GM23338 (cell line): ENCODE data around the gene KRT8. TPM values are rescaled to one million over a fixed set of nuclear protein-coding genes. Genes with fewer than 3 reads are reported as not detected.

Experiments
- ATAC-seq: fragments of 200-7000 bp; cut with Tn5 transposase; 3 replicates; pipeline ENCODE4 v1.9.1; 2020
- DNase-seq: peaks from one replicate; pipeline ENCODE4 v3.0.0-alpha.2; 2015; ENCODE audit warnings: low spot score
- H2AFZ ChIP-seq: fragments of 200-600 bp; sonication (generic); 2 replicates; pipeline ENCODE4 v1.8.0; 2016; ENCODE audit warnings: antibody characterized with exemption, mild to moderate bottlenecking, moderate library complexity
- H3F3A ChIP-seq: fragments of 200-600 bp; sonication (generic); replicated peaks from 2 replicates; pipeline ENCODE4 v1.8.0; 2017; ENCODE audit warnings: antibody characterized with exemption, mixed run types, low read depth
- H3K27ac ChIP-seq: fragments of 200-600 bp; sonication (generic); 2 replicates; pipeline ENCODE4 v1.6.1; 2016; ENCODE audit warnings: low read depth
- H3K27me3 ChIP-seq: fragments of 200-600 bp; sonication (generic); 2 replicates; pipeline ENCODE4 v1.8.0; 2016; ENCODE audit warnings: mild to moderate bottlenecking, mixed run types, moderate library complexity; ENCODE audit not compliant: insufficient read depth
- H3K36me3 ChIP-seq: fragments of 200-600 bp; sonication (generic); 2 replicates; pipeline ENCODE4 v1.8.0; 2016; ENCODE audit warnings: mild to moderate bottlenecking; ENCODE audit not compliant: insufficient read depth
- H3K4me1 ChIP-seq: fragments of 200-600 bp; sonication (generic); 2 replicates; pipeline ENCODE4 v1.8.0; 2016; ENCODE audit warnings: mild to moderate bottlenecking, moderate library complexity; ENCODE audit not compliant: insufficient read depth
- H3K4me2 ChIP-seq: fragments of 200-600 bp; sonication (generic); 2 replicates; pipeline ENCODE4 v1.7.1; 2017; ENCODE audit warnings: mixed run types
- H3K4me3 ChIP-seq: fragments of 200-600 bp; sonication (generic); 2 replicates; pipeline ENCODE4 v1.6.1; 2016; ENCODE audit warnings: mixed run types
- H3K79me2 ChIP-seq: fragments of 200-600 bp; sonication (generic); replicated peaks from 2 replicates; pipeline ENCODE4 v1.8.0; 2017; ENCODE audit warnings: mild to moderate bottlenecking; ENCODE audit not compliant: insufficient read depth
- H3K9me2 ChIP-seq: fragments of 200-600 bp; sonication (generic); 2 replicates; pipeline ENCODE4 v1.8.0; 2017; ENCODE audit not compliant: insufficient read depth
- H4K20me1 ChIP-seq: fragments of 200-600 bp; sonication (generic); replicated peaks from 2 replicates; pipeline ENCODE4 v1.8.0; 2017; ENCODE audit warnings: mild to moderate bottlenecking; ENCODE audit not compliant: insufficient read depth
- H3K27ac Mint-ChIP-seq: 2 replicates; pipeline ENCODE4 v1.8.0; 2020; ENCODE audit warnings: inconsistent platforms, mild to moderate bottlenecking, moderate library complexity, mixed read lengths
- H3K27me3 Mint-ChIP-seq: 3 replicates; pipeline ENCODE4 v1.8.0; 2022; ENCODE audit warnings: low read depth, mild to moderate bottlenecking, moderate library complexity, mixed read lengths, inconsistent platforms; ENCODE audit not compliant: insufficient read depth, poor library complexity
- H3K36me3 Mint-ChIP-seq: 3 replicates; pipeline ENCODE4 v1.8.0; 2021; ENCODE audit warnings: low read depth, mild to moderate bottlenecking, inconsistent platforms, moderate library complexity, mixed read lengths
- H3K4me1 Mint-ChIP-seq: 3 replicates; pipeline ENCODE4 v1.8.0; 2020; ENCODE audit warnings: mild to moderate bottlenecking, inconsistent platforms, mixed read lengths
- H3K4me3 Mint-ChIP-seq: 3 replicates; pipeline ENCODE4 v1.8.0; 2021; ENCODE audit warnings: moderate library complexity, mild to moderate bottlenecking, inconsistent platforms, mixed read lengths
- H3K9me3 Mint-ChIP-seq: 3 replicates; pipeline ENCODE4 v1.8.0; 2020; ENCODE audit warnings: moderate library complexity, mild to moderate bottlenecking, inconsistent platforms, mixed read lengths
- EZH2phosphoT487 ChIP-seq: fragments of 200-600 bp; sonication (generic); IDR thresholded peaks from one replicate; pipeline ENCODE4 v1.8.1; 2018; ENCODE audit warnings: antibody characterized with exemption; ENCODE audit not compliant: unreplicated experiment
- POLR2AphosphoS5 ChIP-seq: IDR thresholded peaks from 2 replicates; pipeline ENCODE4 v1.6.1; 2016; ENCODE audit warnings: antibody characterized with exemption, low read depth
- ZNF114 ChIP-seq: fragments of 250-450 bp; sonication (Bioruptor Pico); IDR thresholded peaks from 2 replicates; pipeline ENCODE4 v1.5.0; 2020; ENCODE audit warnings: mild to moderate bottlenecking, moderate library complexity
- polyA plus RNA-seq: library from polyadenylated mRNA; unstranded; fragments of >200 nt; fragmentation: Nextera tagmentation; extraction: Ambion mirVana; gene quantifications from 2 replicates; pipeline ENCODE4 v1.2.1, GENCODE V29; 2016
- total RNA-seq: library from RNA; depleted of rRNA; stranded (reverse); fragments of >200 nt; shearing (Covaris generic); gene quantifications from 2 replicates; pipeline ENCODE4 v1.2.3, GENCODE V29; 2014
- TF ChIP-seq, protein P1 (sequence below): IDR thresholded peaks from 2 replicates; pipeline ENCODE4 v1.6.1; 2016; ENCODE audit warnings: antibody characterized with exemption
- TF ChIP-seq, protein P2 (sequence below), 2 experiments: fragments of 200-600 bp in 1 of 2; sonication (generic) in 1 of 2; conservative IDR thresholded peaks; 2 replicates each; pipeline versions ENCODE4 v1.5.1 to v1.6.1; 2016 to 2017; ENCODE audit warnings: antibody characterized with exemption in 2 of 2, low read depth in 2 of 2, mild to moderate bottlenecking in 2 of 2, moderate library complexity in 1 of 2
- TF ChIP-seq, protein P3 (sequence below): IDR thresholded peaks from one replicate; pipeline ENCODE4 v1.6.1; 2018; ENCODE audit warnings: antibody characterized with exemption; ENCODE audit not compliant: unreplicated experiment

KRT8 gene
- total and polyA plus RNA-seq, 2 experiments from 2014 or later = 250 to 322 TPM

DNA sequence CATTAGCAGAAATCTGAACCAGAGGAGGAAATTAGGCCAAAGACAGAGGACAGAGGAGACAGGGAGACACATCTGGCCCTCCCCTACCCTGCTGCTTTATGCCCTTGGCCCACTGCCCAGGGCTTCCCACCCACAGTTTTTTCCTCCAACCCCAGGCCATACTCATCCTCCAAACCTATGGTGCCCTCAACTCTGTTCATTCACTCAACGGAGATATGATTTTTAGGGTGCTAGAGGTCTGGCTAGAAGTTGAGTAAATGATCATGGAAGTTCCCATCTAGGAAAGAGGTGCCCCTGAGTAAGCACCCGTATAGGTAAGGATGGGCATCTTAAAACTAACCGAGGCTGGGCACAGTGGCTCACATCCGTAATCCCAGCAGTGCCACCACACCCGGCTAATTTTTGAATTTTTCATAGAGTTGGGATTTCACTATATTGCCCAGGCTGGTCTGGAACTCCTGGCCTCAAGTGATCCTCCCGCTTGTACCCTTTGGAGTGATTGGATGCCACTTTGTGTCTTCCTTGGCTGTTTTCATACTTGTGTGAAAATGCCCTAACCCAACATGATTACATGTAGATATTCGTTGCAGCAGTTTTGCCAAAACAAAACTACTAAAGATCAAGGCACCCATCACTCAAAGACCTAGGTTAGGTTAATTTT is 48.4 kb upstream of the KRT8 start:
- Histone ChIP-seq H3K36me3 (peaks cover 31% of the 10 kb centered on the region), H3K9me2 (no peaks in the 10 kb centered on the region), H3F3A (peaks cover 43% of the 10 kb centered on the region), H3K27ac (peak overlapping the region; percentile 48; the same call in 1 of the 2 replicates), H3K4me2 (no peak overlapping the region), H3K79me2 (peaks cover 25% of the 10 kb centered on the region), H2AFZ (no peak overlapping the region), H3K4me1 (peaks cover 21% of the 10 kb centered on the region), H3K4me3 (no peak overlapping the region), H4K20me1 (peaks cover 36% of the 10 kb centered on the region), H3K27me3 (no peaks in the 10 kb centered on the region)
- peaks cover 29% of the 10 kb centered on the region for H3K27me3 Mint-ChIP-seq
- H3K4me1 Mint-ChIP-seq = peaks cover 33% of the 10 kb centered on the region
- peaks cover 4% of the 10 kb centered on the region; the same call in 1 of the 3 replicates for H3K9me3 Mint-ChIP-seq
- TF ChIP-seq EZH2phosphoT487 (no peak), POLR2AphosphoS5 (peak; percentile 53; the same call in 1 of the 2 replicates), ZNF114 (CRISPR knock-in tag) (no peak)
- TF ChIP-seq, protein P1, sequence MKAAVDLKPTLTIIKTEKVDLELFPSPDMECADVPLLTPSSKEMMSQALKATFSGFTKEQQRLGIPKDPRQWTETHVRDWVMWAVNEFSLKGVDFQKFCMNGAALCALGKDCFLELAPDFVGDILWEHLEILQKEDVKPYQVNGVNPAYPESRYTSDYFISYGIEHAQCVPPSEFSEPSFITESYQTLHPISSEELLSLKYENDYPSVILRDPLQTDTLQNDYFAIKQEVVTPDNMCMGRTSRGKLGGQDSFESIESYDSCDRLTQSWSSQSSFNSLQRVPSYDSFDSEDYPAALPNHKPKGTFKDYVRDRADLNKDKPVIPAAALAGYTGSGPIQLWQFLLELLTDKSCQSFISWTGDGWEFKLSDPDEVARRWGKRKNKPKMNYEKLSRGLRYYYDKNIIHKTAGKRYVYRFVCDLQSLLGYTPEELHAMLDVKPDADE = no peak
- DNase-seq (no peak), ATAC-seq (no peak)
- peaks cover 43% of the 10 kb centered on the region for H3K36me3 Mint-ChIP-seq
- H3K4me3 Mint-ChIP-seq = no peak overlapping the region; the same call in 2 of the 3 replicates
- no peak overlapping the region for H3K27ac Mint-ChIP-seq

DNA sequence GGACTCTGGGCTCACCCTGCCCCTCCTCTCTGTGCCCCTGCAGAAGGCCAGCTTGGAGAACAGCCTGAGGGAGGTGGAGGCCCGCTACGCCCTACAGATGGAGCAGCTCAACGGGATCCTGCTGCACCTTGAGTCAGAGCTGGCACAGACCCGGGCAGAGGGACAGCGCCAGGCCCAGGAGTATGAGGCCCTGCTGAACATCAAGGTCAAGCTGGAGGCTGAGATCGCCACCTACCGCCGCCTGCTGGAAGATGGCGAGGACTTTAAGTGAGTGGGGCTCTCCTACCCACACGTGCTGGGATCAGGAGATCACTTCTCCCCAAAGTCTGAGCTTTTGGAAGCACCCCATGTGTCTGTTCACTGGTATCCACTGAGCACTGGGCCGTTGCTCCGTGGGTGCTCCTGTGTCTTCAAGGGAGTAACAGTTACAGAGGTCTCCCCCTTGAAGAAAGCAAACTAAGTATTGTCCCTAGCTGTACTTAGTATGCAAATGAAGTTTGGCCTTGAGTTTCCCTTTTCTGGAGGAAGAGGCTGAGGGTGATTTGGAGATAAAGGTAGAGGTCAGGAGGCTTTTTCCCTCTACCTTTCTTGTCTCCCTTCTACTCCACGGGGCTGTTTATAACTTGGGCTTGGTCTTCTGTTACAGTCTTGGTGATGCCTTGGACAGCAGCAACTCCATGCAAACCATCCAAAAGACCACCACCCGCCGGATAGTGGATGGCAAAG is 47.4 kb upstream of the KRT8 start:
- peaks cover 28% of the 10 kb centered on the region for H3K4me1 ChIP-seq
- H3K4me1 Mint-ChIP-seq = peaks cover 39% of the 10 kb centered on the region
- TF ChIP-seq, protein P2, sequence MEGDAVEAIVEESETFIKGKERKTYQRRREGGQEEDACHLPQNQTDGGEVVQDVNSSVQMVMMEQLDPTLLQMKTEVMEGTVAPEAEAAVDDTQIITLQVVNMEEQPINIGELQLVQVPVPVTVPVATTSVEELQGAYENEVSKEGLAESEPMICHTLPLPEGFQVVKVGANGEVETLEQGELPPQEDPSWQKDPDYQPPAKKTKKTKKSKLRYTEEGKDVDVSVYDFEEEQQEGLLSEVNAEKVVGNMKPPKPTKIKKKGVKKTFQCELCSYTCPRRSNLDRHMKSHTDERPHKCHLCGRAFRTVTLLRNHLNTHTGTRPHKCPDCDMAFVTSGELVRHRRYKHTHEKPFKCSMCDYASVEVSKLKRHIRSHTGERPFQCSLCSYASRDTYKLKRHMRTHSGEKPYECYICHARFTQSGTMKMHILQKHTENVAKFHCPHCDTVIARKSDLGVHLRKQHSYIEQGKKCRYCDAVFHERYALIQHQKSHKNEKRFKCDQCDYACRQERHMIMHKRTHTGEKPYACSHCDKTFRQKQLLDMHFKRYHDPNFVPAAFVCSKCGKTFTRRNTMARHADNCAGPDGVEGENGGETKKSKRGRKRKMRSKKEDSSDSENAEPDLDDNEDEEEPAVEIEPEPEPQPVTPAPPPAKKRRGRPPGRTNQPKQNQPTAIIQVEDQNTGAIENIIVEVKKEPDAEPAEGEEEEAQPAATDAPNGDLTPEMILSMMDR (conservative IDR thresholded peaks at IDR 0.05; ENCODE audit: low read depth in 2 of 2) = peak; percentile 46 to 48
- TF ChIP-seq, protein P3, sequence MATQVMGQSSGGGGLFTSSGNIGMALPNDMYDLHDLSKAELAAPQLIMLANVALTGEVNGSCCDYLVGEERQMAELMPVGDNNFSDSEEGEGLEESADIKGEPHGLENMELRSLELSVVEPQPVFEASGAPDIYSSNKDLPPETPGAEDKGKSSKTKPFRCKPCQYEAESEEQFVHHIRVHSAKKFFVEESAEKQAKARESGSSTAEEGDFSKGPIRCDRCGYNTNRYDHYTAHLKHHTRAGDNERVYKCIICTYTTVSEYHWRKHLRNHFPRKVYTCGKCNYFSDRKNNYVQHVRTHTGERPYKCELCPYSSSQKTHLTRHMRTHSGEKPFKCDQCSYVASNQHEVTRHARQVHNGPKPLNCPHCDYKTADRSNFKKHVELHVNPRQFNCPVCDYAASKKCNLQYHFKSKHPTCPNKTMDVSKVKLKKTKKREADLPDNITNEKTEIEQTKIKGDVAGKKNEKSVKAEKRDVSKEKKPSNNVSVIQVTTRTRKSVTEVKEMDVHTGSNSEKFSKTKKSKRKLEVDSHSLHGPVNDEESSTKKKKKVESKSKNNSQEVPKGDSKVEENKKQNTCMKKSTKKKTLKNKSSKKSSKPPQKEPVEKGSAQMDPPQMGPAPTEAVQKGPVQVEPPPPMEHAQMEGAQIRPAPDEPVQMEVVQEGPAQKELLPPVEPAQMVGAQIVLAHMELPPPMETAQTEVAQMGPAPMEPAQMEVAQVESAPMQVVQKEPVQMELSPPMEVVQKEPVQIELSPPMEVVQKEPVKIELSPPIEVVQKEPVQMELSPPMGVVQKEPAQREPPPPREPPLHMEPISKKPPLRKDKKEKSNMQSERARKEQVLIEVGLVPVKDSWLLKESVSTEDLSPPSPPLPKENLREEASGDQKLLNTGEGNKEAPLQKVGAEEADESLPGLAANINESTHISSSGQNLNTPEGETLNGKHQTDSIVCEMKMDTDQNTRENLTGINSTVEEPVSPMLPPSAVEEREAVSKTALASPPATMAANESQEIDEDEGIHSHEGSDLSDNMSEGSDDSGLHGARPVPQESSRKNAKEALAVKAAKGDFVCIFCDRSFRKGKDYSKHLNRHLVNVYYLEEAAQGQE = no peak
- H3K27me3 ChIP-seq = no peaks in the 10 kb centered on the region
- H3K79me2 ChIP-seq = peaks cover 25% of the 10 kb centered on the region
- H3K9me3 Mint-ChIP-seq = peaks cover 4% of the 10 kb centered on the region; the same call in 2 of the 3 replicates
- no peak overlapping the region for H2AFZ ChIP-seq
- H3K27me3 Mint-ChIP-seq = peaks cover 33% of the 10 kb centered on the region
- peaks cover 31% of the 10 kb centered on the region for H3K36me3 ChIP-seq
- peak overlapping the region; percentile 100 for H3K4me3 Mint-ChIP-seq
- H4K20me1 ChIP-seq = peaks cover 36% of the 10 kb centered on the region
- H3K4me2 ChIP-seq = no peak overlapping the region
- DNase-seq (no peak), ATAC-seq (no peak)
- no peaks in the 10 kb centered on the region for H3K9me2 ChIP-seq
- H3K27ac Mint-ChIP-seq = no peak overlapping the region
- H3K4me3 ChIP-seq = no peak overlapping the region
- H3F3A ChIP-seq = peaks cover 46% of the 10 kb centered on the region
- peaks cover 43% of the 10 kb centered on the region for H3K36me3 Mint-ChIP-seq
- H3K27ac ChIP-seq = 0 out of 2 replicates have a peak overlapping the region, but pooled peaks have one; percentile 48
